Natural killer cell (primary cell): ENCODE data around the gene CDC14A. TPM values are rescaled to one million over a fixed set of nuclear protein-coding genes. Genes with fewer than 3 reads are reported as not detected.
A peak's percentile ranks its signal among the peaks of the same experiment; 100 is the strongest.

Source experiments
- ATAC-seq, 3 donors: fragments of 150-1000 bp in 2 of 3; fragments of 200-7000 bp in 1 of 3; cut with Tn5 transposase; 1 replicate in 1 of 3; 2 replicates in 2 of 3; pipeline ENCODE4 v1.10.0; 2021; ENCODE audit warnings: mild to moderate bottlenecking in 2 of 3, moderate library complexity in 2 of 3
- DNase-seq, 2 donors: peaks; one replicate each; pipeline versions ENCODE4 v3.0.0 to v3.0.0-alpha.2; 2013 to 2021; ENCODE audit warnings: mixed read lengths in 1 of 2
- H3K27ac ChIP-seq: one replicate; pipeline ENCODE4 v1.5.1; 2013; ENCODE audit warnings: mild to moderate bottlenecking, low read length
- H3K27me3 ChIP-seq: one replicate; pipeline ENCODE4 v1.6.1; 2013; ENCODE audit warnings: low read length; ENCODE audit not compliant: control insufficient read depth, insufficient read depth
- H3K36me3 ChIP-seq: one replicate; pipeline ENCODE4 v1.6.1; 2013; ENCODE audit warnings: low read length; ENCODE audit not compliant: control insufficient read depth, insufficient read depth
- H3K4me1 ChIP-seq: one replicate; pipeline ENCODE4 v1.6.1; 2013; ENCODE audit warnings: low read length; ENCODE audit not compliant: control insufficient read depth, insufficient read depth
- H3K4me3 ChIP-seq: one replicate; pipeline ENCODE4 v1.5.1; 2013; ENCODE audit warnings: low read length
- H3K9me3 ChIP-seq: one replicate; pipeline ENCODE4 v1.6.1; 2013; ENCODE audit warnings: low read length; ENCODE audit not compliant: control insufficient read depth, insufficient read depth
- H3K27ac Mint-ChIP-seq, 2 donors: one replicate each; pipeline ENCODE4 v1.8.0; 2022; ENCODE audit warnings: mild to moderate bottlenecking in 2 of 2, mixed read lengths in 2 of 2, moderate library complexity in 1 of 2
- H3K27me3 Mint-ChIP-seq, 2 donors: one replicate each; pipeline ENCODE4 v1.8.0; 2022; ENCODE audit warnings: low read depth in 2 of 2, mixed read lengths in 2 of 2
- H3K36me3 Mint-ChIP-seq: one replicate; pipeline ENCODE4 v1.8.0; 2022; ENCODE audit warnings: mixed read lengths
- H3K4me1 Mint-ChIP-seq, 2 donors: one replicate each; pipeline ENCODE4 v1.8.0; 2022; ENCODE audit warnings: mixed read lengths in 2 of 2
- H3K4me3 Mint-ChIP-seq: one replicate; pipeline ENCODE4 v1.8.0; 2022; ENCODE audit warnings: mild to moderate bottlenecking, moderate library complexity, mixed read lengths
- H3K9me3 Mint-ChIP-seq, 2 donors: one replicate each; pipeline ENCODE4 v1.8.0; 2022; ENCODE audit warnings: mixed read lengths in 2 of 2
- CTCF ChIP-seq: fragments of 200-600 bp; IDR thresholded peaks from one replicate; pipeline ENCODE4 v1.8.0; 2022; ENCODE audit warnings: antibody characterized with exemption
- WGBS: methylation state at CpG from one replicate; pipeline ENCODE4 v1.1.7; 2013; ENCODE audit warnings: missing lambda C conversion rate; ENCODE audit not compliant: insufficient coverage; 5-methylcytosine and 5-hydroxymethylcytosine counted together
- intact Hi-C: fragments of 100-400 bp; cut with micrococcal nuclease; formaldehyde crosslinking; loops from one replicate; pipeline ENCODE4 v1.14.2; 2022
- total RNA-seq, 4 donors: library from RNA; stranded (reverse); fragments of 120-200 nt in 1 of 4; gene quantifications; one replicate each; pipeline versions ENCODE4 v1.2.3 to v1.2.4, GENCODE V29; 2013 to 2022

Gene CDC14A
- total RNA-seq, 3 donors from 2014 or later (not counting 1 experiment from before 2014, with no cell fraction given): 59.6 to 63.8 (median 60.1) TPM

GRCh38 chr1:100459358-100460114, 107.2 kb downstream of the CDC14A start:
- Histone ChIP-seq H3K4me1 (peaks cover 7% of the 10 kb centered on the region), H3K27me3 (no peaks in the 10 kb centered on the region), H3K9me3 (no peaks in the 10 kb centered on the region), H3K4me3 (no peak overlapping the region), H3K36me3 (peaks cover 18% of the 10 kb centered on the region), H3K27ac (no peak overlapping the region)
- no peaks in the 10 kb centered on the region for H3K27me3 Mint-ChIP-seq
- peaks cover 21 to 25% of the 10 kb centered on the region in 2 donors for H3K4me1 Mint-ChIP-seq
- no peaks in the 10 kb centered on the region for H3K9me3 Mint-ChIP-seq
- H3K27ac Mint-ChIP-seq: peak overlapping the region; percentile 47 to 71
- 27% methylated on average over 10 of the region's 12 CpGs for WGBS
- peak; percentile 88 to 89 (median 88) for ATAC-seq
- DNase-seq: peak; percentile 56 to 87
- intact Hi-C loops: loop anchor here (2.0 to 5.0 kb wide), 3 partner anchors 107 to 651 kb away; partner anchors contain the start of gene CDC14A
- no peaks in the 10 kb centered on the region for H3K36me3 Mint-ChIP-seq
- H3K4me3 Mint-ChIP-seq: no peak overlapping the region
- peak; percentile 82 for TF ChIP-seq CTCF

GRCh38 chr1:100461222-100461621, 108.9 kb downstream of the CDC14A start:
- Histone ChIP-seq H3K4me1 (peaks cover 7% of the 10 kb centered on the region), H3K27me3 (no peaks in the 10 kb centered on the region), H3K9me3 (no peaks in the 10 kb centered on the region), H3K4me3 (no peak overlapping the region), H3K36me3 (peaks cover 20% of the 10 kb centered on the region), H3K27ac (no peak overlapping the region)
- Mint-ChIP-seq H3K4me1 (peaks cover 21 to 25% of the 10 kb centered on the region in 2 donors), H3K27me3 (no peaks in the 10 kb centered on the region), H3K36me3 (no peaks in the 10 kb centered on the region), H3K4me3 (no peak overlapping the region), H3K27ac (no peak overlapping the region), H3K9me3 (no peaks in the 10 kb centered on the region)
- no peak for TF ChIP-seq CTCF
- 95% methylated on average over 4 of the region's 4 CpGs for WGBS
- DNase-seq (no peak), ATAC-seq (no peak)
- intact Hi-C loops: no loop called here

GRCh38 chr1:100462326-100463025, 110.2 kb downstream of the CDC14A start:
- no peak for TF ChIP-seq CTCF
- Mint-ChIP-seq H3K9me3 (no peaks in the 10 kb centered on the region), H3K4me3 (no peak overlapping the region), H3K4me1 (peaks cover 23 to 25% of the 10 kb centered on the region in 2 donors), H3K27me3 (no peaks in the 10 kb centered on the region), H3K36me3 (no peaks in the 10 kb centered on the region), H3K27ac (no peak overlapping the region)
- no peak overlapping the region for H3K27ac ChIP-seq
- peaks cover 7% of the 10 kb centered on the region for H3K4me1 ChIP-seq
- ATAC-seq (no peak), DNase-seq (no peak)
- intact Hi-C loops: loop anchor here (1.0 kb wide), 1 partner anchor 406 kb away; no protein-coding TSS in a partner anchor
- H3K9me3 ChIP-seq: no peaks in the 10 kb centered on the region
- H3K36me3 ChIP-seq: peaks cover 18% of the 10 kb centered on the region
- 98% methylated on average over 12 of the region's 13 CpGs for WGBS
- H3K27me3 ChIP-seq: no peaks in the 10 kb centered on the region
- no peak overlapping the region for H3K4me3 ChIP-seq
